HepG2 (cell line): ENCODE results near the gene CAPS. TPM values are rescaled to one million over a fixed set of nuclear protein-coding genes. Genes with fewer than 3 reads are reported as not detected.

Source experiments
- KLF12 ChIP-seq: sonication (generic); formaldehyde crosslinking; IDR thresholded peaks from 2 replicates; pipeline ENCODE4 v1.4.0; 2020; ENCODE audit warnings: missing genetic modification reagents, borderline replicate concordance
- NR2F1 ChIP-seq, 2 experiments: fragments of 450-650 bp in 1 of 2; formaldehyde crosslinking in 1 of 2; IDR thresholded peaks; 2 replicates each; pipeline versions ENCODE4 v1.5.0 to v1.6.1; 2016 to 2020; ENCODE audit warnings: mild to moderate bottlenecking in 1 of 2, missing compliant biosample characterization in 1 of 2, missing genetic modification reagents in 1 of 2, moderate library complexity in 1 of 2
- TSC22D2 ChIP-seq: sonication (generic); formaldehyde crosslinking; IDR thresholded peaks from 2 replicates; pipeline ENCODE4 v1.5.1; 2020; ENCODE audit warnings: missing genetic modification reagents, mild to moderate bottlenecking, borderline replicate concordance
- XBP1 ChIP-seq: sonication (generic); formaldehyde crosslinking; IDR thresholded peaks from 2 replicates; pipeline ENCODE4 v1.5.0; 2020; ENCODE audit warnings: missing genetic modification reagents
- ZC3H4 ChIP-seq: sonication (generic); formaldehyde crosslinking; IDR thresholded peaks from 2 replicates; pipeline ENCODE4 v1.4.0; 2020; ENCODE audit warnings: missing genetic modification reagents, borderline replicate concordance
- ZNF337 ChIP-seq: sonication (generic); formaldehyde crosslinking; IDR thresholded peaks from 2 replicates; pipeline ENCODE4 v1.5.1; 2020; ENCODE audit warnings: missing genetic modification reagents, low read depth, mild to moderate bottlenecking, borderline replicate concordance
- ZNF530 ChIP-seq: sonication (generic); formaldehyde crosslinking; IDR thresholded peaks from 2 replicates; pipeline ENCODE4 v1.5.0; 2020; ENCODE audit warnings: low read depth, mild to moderate bottlenecking, missing genetic modification reagents
- polyA plus RNA-seq, 8 experiments: library from polyadenylated mRNA; depleted of rRNA in 3 of 8; stranded (reverse) in 7 of 8; unstranded in 1 of 8; fragments of >200 nt; fragmentation: Illumina TruSeq in 4 of 8; extraction: Trizol in 4 of 8; gene quantifications; 2 replicates each; pipeline versions ENCODE4 v1.2.1 to v1.2.3, GENCODE V29; 2011 to 2016; ENCODE audit warnings: low read depth in 4 of 8, missing spikeins in 1 of 8, mixed read lengths in 1 of 8; ENCODE audit not compliant: insufficient read depth in 1 of 8
- total RNA-seq, 5 experiments: library from RNA; depleted of rRNA; stranded (reverse); fragments of >200 nt; fragmentation: Illumina TruSeq; extraction: Trizol; gene quantifications; 2 replicates each; pipeline ENCODE4 v1.2.3, GENCODE V29; 2016; ENCODE audit warnings: low read depth in 1 of 5
- TF ChIP-seq, protein P1 (sequence below): sonication (generic); formaldehyde crosslinking; IDR thresholded peaks from 2 replicates; pipeline ENCODE4 v1.4.0; 2020; ENCODE audit warnings: missing genetic modification reagents
- TF ChIP-seq, protein P2 (sequence below): sonication (generic); formaldehyde crosslinking; IDR thresholded peaks from 2 replicates; pipeline ENCODE4 v1.4.0; 2020; ENCODE audit warnings: mild to moderate bottlenecking, missing genetic modification reagents
- TF ChIP-seq, protein P3 (sequence below): sonication (generic); formaldehyde crosslinking; IDR thresholded peaks from 2 replicates; pipeline ENCODE4 v1.4.0; 2020; ENCODE audit warnings: missing genetic modification reagents

CAPS gene
- total and polyA plus RNA-seq, 2 of the 13 experiments (the other 11 are each of a cell fraction or from before 2014, with no cell fraction given) = 3.1 TPM

DNA sequence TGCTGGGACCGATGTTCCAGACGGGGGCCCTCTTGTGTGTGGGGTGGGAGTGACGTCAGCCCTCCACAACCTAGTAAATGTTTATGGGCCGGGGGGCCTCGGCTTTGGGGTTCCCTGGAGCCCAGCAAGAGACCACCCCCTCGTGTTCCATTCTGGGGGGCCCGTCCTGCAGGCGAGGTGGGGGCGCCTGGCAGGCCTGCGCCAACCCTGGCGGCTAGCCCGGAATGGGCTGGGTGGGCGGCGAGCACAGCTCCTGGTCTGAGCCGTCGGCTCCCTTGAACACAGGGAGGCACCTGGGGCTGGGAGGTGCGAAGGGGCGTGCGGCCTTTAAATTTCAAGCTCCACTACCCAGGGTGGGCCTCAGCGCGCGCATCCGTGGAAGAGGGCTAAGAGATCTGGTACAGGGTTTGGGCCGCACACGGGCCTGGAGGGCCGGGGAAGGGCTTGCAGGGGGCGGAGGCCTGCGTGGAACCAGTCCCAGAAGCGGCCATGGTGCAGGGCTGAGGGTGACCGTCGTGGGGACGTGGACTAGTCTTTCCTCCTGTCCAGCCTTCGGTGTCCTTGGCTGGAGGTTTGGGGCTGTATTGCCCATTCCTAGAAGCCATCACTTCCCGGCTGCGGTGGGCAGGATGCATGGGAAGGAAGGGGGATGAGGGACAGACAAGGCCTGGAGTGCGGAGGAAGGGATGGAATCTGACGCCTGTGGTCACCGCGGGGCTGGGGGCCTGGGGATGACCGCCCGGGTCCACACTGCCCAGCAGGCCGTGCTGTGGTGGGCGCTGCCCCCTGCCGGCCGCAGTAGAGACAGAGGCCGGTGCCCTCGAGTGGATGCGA lies 21.9 kb upstream of the CAPS start (continued):
- TF ChIP-seq, protein P1, sequence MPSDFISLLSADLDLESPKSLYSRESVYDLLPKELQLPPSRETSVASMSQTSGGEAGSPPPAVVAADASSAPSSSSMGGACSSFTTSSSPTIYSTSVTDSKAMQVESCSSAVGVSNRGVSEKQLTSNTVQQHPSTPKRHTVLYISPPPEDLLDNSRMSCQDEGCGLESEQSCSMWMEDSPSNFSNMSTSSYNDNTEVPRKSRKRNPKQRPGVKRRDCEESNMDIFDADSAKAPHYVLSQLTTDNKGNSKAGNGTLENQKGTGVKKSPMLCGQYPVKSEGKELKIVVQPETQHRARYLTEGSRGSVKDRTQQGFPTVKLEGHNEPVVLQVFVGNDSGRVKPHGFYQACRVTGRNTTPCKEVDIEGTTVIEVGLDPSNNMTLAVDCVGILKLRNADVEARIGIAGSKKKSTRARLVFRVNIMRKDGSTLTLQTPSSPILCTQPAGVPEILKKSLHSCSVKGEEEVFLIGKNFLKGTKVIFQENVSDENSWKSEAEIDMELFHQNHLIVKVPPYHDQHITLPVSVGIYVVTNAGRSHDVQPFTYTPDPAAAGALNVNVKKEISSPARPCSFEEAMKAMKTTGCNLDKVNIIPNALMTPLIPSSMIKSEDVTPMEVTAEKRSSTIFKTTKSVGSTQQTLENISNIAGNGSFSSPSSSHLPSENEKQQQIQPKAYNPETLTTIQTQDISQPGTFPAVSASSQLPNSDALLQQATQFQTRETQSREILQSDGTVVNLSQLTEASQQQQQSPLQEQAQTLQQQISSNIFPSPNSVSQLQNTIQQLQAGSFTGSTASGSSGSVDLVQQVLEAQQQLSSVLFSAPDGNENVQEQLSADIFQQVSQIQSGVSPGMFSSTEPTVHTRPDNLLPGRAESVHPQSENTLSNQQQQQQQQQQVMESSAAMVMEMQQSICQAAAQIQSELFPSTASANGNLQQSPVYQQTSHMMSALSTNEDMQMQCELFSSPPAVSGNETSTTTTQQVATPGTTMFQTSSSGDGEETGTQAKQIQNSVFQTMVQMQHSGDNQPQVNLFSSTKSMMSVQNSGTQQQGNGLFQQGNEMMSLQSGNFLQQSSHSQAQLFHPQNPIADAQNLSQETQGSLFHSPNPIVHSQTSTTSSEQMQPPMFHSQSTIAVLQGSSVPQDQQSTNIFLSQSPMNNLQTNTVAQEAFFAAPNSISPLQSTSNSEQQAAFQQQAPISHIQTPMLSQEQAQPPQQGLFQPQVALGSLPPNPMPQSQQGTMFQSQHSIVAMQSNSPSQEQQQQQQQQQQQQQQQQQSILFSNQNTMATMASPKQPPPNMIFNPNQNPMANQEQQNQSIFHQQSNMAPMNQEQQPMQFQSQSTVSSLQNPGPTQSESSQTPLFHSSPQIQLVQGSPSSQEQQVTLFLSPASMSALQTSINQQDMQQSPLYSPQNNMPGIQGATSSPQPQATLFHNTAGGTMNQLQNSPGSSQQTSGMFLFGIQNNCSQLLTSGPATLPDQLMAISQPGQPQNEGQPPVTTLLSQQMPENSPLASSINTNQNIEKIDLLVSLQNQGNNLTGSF (CRISPR knock-in tag) = no peak
- peak; percentile 8; the same call in 1 of the 2 replicates for TF ChIP-seq KLF12 (CRISPR knock-in tag)
- TF ChIP-seq ZNF337 (CRISPR knock-in tag) = no peak
- no peak for TF ChIP-seq XBP1 (CRISPR knock-in tag)
- TF ChIP-seq, protein P2, sequence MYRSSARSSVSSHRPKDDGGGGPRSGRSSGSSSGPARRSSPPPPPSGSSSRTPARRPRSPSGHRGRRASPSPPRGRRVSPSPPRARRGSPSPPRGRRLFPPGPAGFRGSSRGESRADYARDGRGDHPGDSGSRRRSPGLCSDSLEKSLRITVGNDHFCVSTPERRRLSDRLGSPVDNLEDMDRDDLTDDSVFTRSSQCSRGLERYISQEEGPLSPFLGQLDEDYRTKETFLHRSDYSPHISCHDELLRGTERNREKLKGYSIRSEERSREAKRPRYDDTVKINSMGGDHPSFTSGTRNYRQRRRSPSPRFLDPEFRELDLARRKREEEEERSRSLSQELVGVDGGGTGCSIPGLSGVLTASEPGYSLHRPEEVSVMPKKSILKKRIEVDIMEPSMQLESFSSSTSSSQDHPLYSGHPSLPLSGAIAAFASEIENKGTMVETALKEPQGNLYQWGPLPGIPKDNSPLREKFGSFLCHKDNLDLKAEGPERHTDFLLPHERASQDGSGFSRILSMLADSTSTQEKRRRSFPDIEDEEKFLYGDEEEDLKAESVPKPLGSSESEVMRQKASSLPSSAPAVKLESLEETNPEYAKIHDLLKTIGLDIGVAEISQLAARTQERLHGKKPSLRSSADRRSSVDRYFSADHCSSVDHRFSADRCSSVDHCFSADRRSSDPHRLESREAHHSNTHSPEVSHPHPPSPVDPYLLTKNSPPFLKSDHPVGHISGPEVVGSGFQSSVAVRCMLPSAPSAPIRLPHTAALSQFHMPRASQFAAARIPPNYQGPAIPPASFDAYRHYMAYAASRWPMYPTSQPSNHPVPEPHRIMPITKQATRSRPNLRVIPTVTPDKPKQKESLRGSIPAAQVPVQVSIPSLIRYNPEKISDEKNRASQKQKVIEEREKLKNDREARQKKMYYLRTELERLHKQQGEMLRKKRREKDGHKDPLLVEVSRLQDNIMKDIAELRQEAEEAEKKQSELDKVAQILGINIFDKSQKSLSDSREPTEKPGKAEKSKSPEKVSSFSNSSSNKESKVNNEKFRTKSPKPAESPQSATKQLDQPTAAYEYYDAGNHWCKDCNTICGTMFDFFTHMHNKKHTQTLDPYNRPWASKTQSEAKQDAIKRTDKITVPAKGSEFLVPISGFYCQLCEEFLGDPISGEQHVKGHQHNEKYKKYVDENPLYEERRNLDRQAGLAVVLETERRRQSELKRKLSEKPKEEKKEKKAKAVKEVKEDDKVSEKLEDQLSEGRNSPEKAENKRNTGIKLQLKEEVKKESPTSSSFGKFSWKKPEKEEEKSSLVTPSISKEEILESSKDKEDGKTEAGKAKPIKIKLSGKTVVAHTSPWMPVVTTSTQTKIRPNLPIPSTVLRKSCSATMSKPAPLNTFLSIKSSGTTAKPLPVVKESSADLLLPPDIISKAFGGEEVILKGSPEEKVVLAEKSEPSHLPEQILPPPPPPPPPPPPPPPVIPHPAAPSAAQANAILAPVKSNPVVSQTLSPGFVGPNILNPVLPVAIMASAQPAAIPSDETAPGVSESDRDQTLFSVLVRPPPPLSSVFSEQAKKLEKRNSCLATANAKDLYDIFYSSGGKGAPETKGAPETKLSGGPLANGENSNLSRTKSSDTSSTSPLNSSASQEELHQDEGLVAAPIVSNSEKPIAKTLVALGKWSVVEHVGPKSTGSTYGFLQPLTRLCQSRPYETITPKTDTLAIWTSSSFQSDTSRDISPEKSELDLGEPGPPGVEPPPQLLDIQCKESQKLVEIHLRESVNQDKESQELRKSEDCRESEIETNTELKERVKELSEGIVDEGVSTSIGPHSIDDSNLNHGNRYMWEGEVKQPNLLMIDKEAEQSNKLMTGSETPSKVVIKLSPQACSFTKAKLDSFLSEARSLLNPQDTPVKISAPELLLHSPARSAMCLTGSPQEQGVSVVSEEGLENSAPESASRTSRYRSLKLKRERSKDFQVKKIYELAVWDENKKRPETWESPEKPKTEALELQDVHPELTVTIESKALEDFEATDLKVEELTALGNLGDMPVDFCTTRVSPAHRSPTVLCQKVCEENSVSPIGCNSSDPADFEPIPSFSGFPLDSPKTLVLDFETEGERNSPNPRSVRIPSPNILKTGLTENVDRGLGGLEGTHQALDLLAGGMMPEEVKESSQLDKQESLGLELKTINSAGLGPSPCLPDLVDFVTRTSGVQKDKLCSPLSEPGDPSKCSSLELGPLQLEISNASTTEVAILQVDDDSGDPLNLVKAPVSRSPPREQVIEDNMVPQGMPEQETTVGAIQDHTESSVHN (CRISPR knock-in tag) = 0 out of 2 replicates have a peak, but pooled peaks have one; percentile 50
- no peak for TF ChIP-seq ZNF530 (CRISPR knock-in tag)
- TF ChIP-seq, protein P3, sequence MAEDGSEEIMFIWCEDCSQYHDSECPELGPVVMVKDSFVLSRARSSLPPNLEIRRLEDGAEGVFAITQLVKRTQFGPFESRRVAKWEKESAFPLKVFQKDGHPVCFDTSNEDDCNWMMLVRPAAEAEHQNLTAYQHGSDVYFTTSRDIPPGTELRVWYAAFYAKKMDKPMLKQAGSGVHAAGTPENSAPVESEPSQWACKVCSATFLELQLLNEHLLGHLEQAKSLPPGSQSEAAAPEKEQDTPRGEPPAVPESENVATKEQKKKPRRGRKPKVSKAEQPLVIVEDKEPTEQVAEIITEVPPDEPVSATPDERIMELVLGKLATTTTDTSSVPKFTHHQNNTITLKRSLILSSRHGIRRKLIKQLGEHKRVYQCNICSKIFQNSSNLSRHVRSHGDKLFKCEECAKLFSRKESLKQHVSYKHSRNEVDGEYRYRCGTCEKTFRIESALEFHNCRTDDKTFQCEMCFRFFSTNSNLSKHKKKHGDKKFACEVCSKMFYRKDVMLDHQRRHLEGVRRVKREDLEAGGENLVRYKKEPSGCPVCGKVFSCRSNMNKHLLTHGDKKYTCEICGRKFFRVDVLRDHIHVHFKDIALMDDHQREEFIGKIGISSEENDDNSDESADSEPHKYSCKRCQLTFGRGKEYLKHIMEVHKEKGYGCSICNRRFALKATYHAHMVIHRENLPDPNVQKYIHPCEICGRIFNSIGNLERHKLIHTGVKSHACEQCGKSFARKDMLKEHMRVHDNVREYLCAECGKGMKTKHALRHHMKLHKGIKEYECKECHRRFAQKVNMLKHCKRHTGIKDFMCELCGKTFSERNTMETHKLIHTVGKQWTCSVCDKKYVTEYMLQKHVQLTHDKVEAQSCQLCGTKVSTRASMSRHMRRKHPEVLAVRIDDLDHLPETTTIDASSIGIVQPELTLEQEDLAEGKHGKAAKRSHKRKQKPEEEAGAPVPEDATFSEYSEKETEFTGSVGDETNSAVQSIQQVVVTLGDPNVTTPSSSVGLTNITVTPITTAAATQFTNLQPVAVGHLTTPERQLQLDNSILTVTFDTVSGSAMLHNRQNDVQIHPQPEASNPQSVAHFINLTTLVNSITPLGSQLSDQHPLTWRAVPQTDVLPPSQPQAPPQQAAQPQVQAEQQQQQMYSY = peak; percentile 63; the same call in 1 of the 2 replicates
- TF ChIP-seq NR2F1 (CRISPR knock-in tag; IDR thresholded peaks at IDR 0.05) = no peak
- no peak for TF ChIP-seq TSC22D2 (CRISPR knock-in tag)
- TF ChIP-seq ZC3H4 (CRISPR knock-in tag) = peak; percentile 61
